ENCODE measurements around the gene EDIL3. TPM values are rescaled to one million over a fixed set of nuclear protein-coding genes. Genes with fewer than 3 reads are reported as not detected.

EDIL3 gene
- total and polyA plus RNA-seq, 2 experiments from 2014 or later: 18.2 to 42.4 TPM

GRCh38 chr5:84085387-84086041 is 299.2 kb downstream of the EDIL3 start:
- Histone ChIP-seq H3K79me2 (no peaks in the 10 kb centered on the region), H3K9me2 (replicated peaks; ENCODE audit: insufficient read depth) (no peaks in the 10 kb centered on the region), H3K4me3 (no peak overlapping the region), H3K9me3 (ENCODE audit: low read depth) (no peaks in the 10 kb centered on the region), H3K4me1 (ENCODE audit: insufficient read depth) (no peaks in the 10 kb centered on the region), H4K20me1 (ENCODE audit: insufficient read depth, poor library complexity, severe bottlenecking) (no peaks in the 10 kb centered on the region), H3K27ac (no peak overlapping the region), H3K36me3 (replicated peaks; ENCODE audit: insufficient read depth, low read depth) (no peaks in the 10 kb centered on the region), H3K4me2 (no peak overlapping the region), H2AFZ (no peak overlapping the region), H3K27me3 (no peaks in the 10 kb centered on the region)
- DNase-seq (ENCODE audit: low spot score): no peak
- no peak for TF ChIP-seq CTCF (IDR thresholded peaks at IDR 0.05; ENCODE audit: poor library complexity)
- TF ChIP-seq EZH2 (IDR thresholded peaks at IDR 0.05; ENCODE audit: borderline replicate concordance): no peak
- TF ChIP-seq EZH2phosphoT487 (IDR thresholded peaks at IDR 0.05; ENCODE audit: low read depth, severe bottlenecking, unreplicated experiment): no peak
- 74% methylated on average over 8 of the region's 8 CpGs for WGBS (ENCODE audit: low lambda C conversion rate, missing lambda C conversion rate)

GRCh38 chr5:84080908-84081307 is 303.8 kb downstream of the EDIL3 start:
- H3K4me3 ChIP-seq: no peak overlapping the region
- no peak overlapping the region for H3K27ac ChIP-seq
- TF ChIP-seq CTCF (IDR thresholded peaks at IDR 0.05; ENCODE audit: poor library complexity) (no peak), EZH2phosphoT487 (IDR thresholded peaks at IDR 0.05; ENCODE audit: low read depth, severe bottlenecking, unreplicated experiment) (no peak), EZH2 (IDR thresholded peaks at IDR 0.05; ENCODE audit: borderline replicate concordance) (no peak)
- 90% methylated on average over 1 of the region's 1 CpG for WGBS (ENCODE audit: low lambda C conversion rate, missing lambda C conversion rate)
- no peaks in the 10 kb centered on the region for H3K79me2 ChIP-seq
- no peak for DNase-seq (ENCODE audit: low spot score)
- no peaks in the 10 kb centered on the region for H4K20me1 ChIP-seq (ENCODE audit: insufficient read depth, poor library complexity, severe bottlenecking)
- H3K4me1 ChIP-seq (ENCODE audit: insufficient read depth): no peaks in the 10 kb centered on the region
- no peaks in the 10 kb centered on the region for H3K9me2 ChIP-seq (replicated peaks; ENCODE audit: insufficient read depth)
- no peak overlapping the region for H3K4me2 ChIP-seq
- no peaks in the 10 kb centered on the region for H3K36me3 ChIP-seq (replicated peaks; ENCODE audit: insufficient read depth, low read depth)
- H3K9me3 ChIP-seq (ENCODE audit: low read depth): no peaks in the 10 kb centered on the region
- H2AFZ ChIP-seq: no peak overlapping the region
- H3K27me3 ChIP-seq: no peaks in the 10 kb centered on the region

GRCh38 chr5:84072339-84072738 is 312.3 kb downstream of the EDIL3 start:
- Histone ChIP-seq H3K36me3 (replicated peaks; ENCODE audit: insufficient read depth, low read depth) (no peaks in the 10 kb centered on the region), H3K9me2 (replicated peaks; ENCODE audit: insufficient read depth) (no peaks in the 10 kb centered on the region), H3K9me3 (ENCODE audit: low read depth) (no peaks in the 10 kb centered on the region), H4K20me1 (ENCODE audit: insufficient read depth, poor library complexity, severe bottlenecking) (no peaks in the 10 kb centered on the region), H3K4me1 (ENCODE audit: insufficient read depth) (no peaks in the 10 kb centered on the region), H2AFZ (no peak overlapping the region), H3K4me3 (no peak overlapping the region), H3K79me2 (no peaks in the 10 kb centered on the region), H3K27ac (no peak overlapping the region), H3K27me3 (no peaks in the 10 kb centered on the region), H3K4me2 (no peak overlapping the region)
- no peak for TF ChIP-seq EZH2phosphoT487 (IDR thresholded peaks at IDR 0.05; ENCODE audit: low read depth, severe bottlenecking, unreplicated experiment)
- TF ChIP-seq CTCF (IDR thresholded peaks at IDR 0.05; ENCODE audit: poor library complexity): no peak
- no peak for TF ChIP-seq EZH2 (IDR thresholded peaks at IDR 0.05; ENCODE audit: borderline replicate concordance)
- no peak for DNase-seq (ENCODE audit: low spot score)

All from hepatocyte (in vitro differentiated cells).